Measurements from ENCODE around the gene GON7. TPM values are rescaled to one million over a fixed set of nuclear protein-coding genes. Genes with fewer than 3 reads are reported as not detected.

GON7 gene
- total RNA-seq, 1 experiment from 2014 or later = 11.2 TPM

GRCh38 chr14:93228550-93228949 lies 21.7 kb upstream of the GON7 start (continued):
- TF ChIP-seq EZH2phosphoT487 (IDR thresholded peaks at IDR 0.05; ENCODE audit: borderline replicate concordance) (no peak), ATF3 (IDR thresholded peaks at IDR 0.05) (no peak)

- DNase-seq (ENCODE audit: low read depth, low spot score) (no peak), ATAC-seq (no peak)
- Histone ChIP-seq H3K9me2 (ENCODE audit: insufficient read depth) (no peaks in the 10 kb centered on the region), H3K4me1 (ENCODE audit: control insufficient read depth in 1 of 2, insufficient read depth in 2 of 2, low read length in 2 of 2) (no peaks in the 10 kb centered on the region), H3K9me3 (ENCODE audit: control insufficient read depth in 1 of 2, insufficient read depth in 1 of 2, low read depth in 1 of 2, low read length in 2 of 2) (no peaks in the 10 kb centered on the region), H4K20me1 (ENCODE audit: insufficient read depth) (no peaks in the 10 kb centered on the region), H3K27ac (ENCODE audit: low read depth, low read length) (no peak overlapping the region), H3K4me3 (replicated peaks in 1 of 2; ENCODE audit: low read depth in 1 of 2, low read length in 2 of 2) (no peak overlapping the region), H2AFZ (ENCODE audit: low read depth, low read length, poor library complexity, severe bottlenecking) (no peak overlapping the region), H3K4me2 (ENCODE audit: low read length) (no peak overlapping the region), H3K79me2 (ENCODE audit: insufficient read depth, low read length) (no peaks in the 10 kb centered on the region), H3K9ac (ENCODE audit: low read length) (no peak overlapping the region), H3K27me3 (ENCODE audit: insufficient read depth, low read length) (no peaks in the 10 kb centered on the region), H3K36me3 (ENCODE audit: control insufficient read depth in 1 of 2, insufficient read depth in 2 of 2, low read length in 2 of 2) (peaks cover 10 to 25% of the 10 kb centered on the region in 2 experiments; a peak in 3 of 4 replicates)
- CTCF ChIA-PET = no interaction called here
- intact Hi-C loops (cut with micrococcal nuclease) = no loop called here
- POLR2A ChIA-PET = no interaction called here
- RAD21 ChIA-PET (ENCODE audit: low non-redundant PET in 1 of 2, low total read pairs in 2 of 2, uncharacterized antibody in 2 of 2, unreplicated experiment in 2 of 2) = no interaction called here
- TF ChIP-seq CEBPB (IDR thresholded peaks at IDR 0.05; ENCODE audit: low read depth) = no peak
- TF ChIP-seq JUND (IDR thresholded peaks at IDR 0.05) = no peak
- TF ChIP-seq POLR2A (IDR thresholded peaks at IDR 0.05; ENCODE audit: borderline replicate concordance, extremely low read depth, insufficient read depth, insufficient read length) = no peak
- TF ChIP-seq ZFX (IDR thresholded peaks at IDR 0.05) = no peak
- TF ChIP-seq TCF7L2 (IDR thresholded peaks at IDR 0.05; ENCODE audit: borderline replicate concordance, extremely low read depth, insufficient read depth, insufficient read length) = no peak
- TF ChIP-seq ATF3 (IDR thresholded peaks at IDR 0.05) = no peak
- TF ChIP-seq YY1 (IDR thresholded peaks at IDR 0.05; ENCODE audit: extremely low read depth, insufficient replicate concordance, low read depth, low read length) = no peak
- TF ChIP-seq POLR2AphosphoS5 (IDR thresholded peaks at IDR 0.05; ENCODE audit: low read depth, low read length) = no peak
- TF ChIP-seq EZH2phosphoT487 (IDR thresholded peaks at IDR 0.05; ENCODE audit: borderline replicate concordance) = no peak
- TF ChIP-seq SRF (IDR thresholded peaks at IDR 0.05; ENCODE audit: low read depth) = no peak
- TF ChIP-seq CBX3 (IDR thresholded peaks at IDR 0.05; ENCODE audit: low read depth) = no peak
- TF ChIP-seq EGR1 (IDR thresholded peaks at IDR 0.05; ENCODE audit: low read depth) = no peak
- no TSS peak for BruUV-seq (replicated peaks)
These were observed 16.7 kb upstream of the GON7 start for GRCh38 chr14:93223565-93223964.
